Measurements from ENCODE around the gene ERVK3-1. TPM values are rescaled to one million over a fixed set of nuclear protein-coding genes. Genes with fewer than 3 reads are reported as not detected.

The ERVK3-1 gene
- polyA plus RNA-seq, 3 donors: 34.6 to 61.5 (median 38.8) TPM

- Histone ChIP-seq H3K27ac (ENCODE audit: low read depth in 1 of 2, low read length in 2 of 2) (no peak overlapping the region), H3K4me3 (replicated peaks in 1 of 3; ENCODE audit: low read depth in 2 of 3, low read length in 3 of 3) (no peak overlapping the region), H3K9me3 (replicated peaks in 1 of 2; ENCODE audit: control insufficient read depth in 1 of 2, insufficient read depth in 1 of 2, low read length in 2 of 2) (peaks cover 12 to 26% of the 10 kb centered on the region in 2 donors), H3K36me3 (replicated peaks in 1 of 2; ENCODE audit: control insufficient read depth in 1 of 2, insufficient read depth in 2 of 2, low read length in 2 of 2) (peaks cover 10 to 35% of the 10 kb centered on the region in 2 donors), H2AFZ (ENCODE audit: insufficient read depth, low read depth, low read length, poor library complexity, severe bottlenecking) (no peak overlapping the region), H4K20me1 (ENCODE audit: insufficient read depth, low read length) (no peaks in the 10 kb centered on the region), H3K79me2 (ENCODE audit: insufficient read depth, low read length) (no peaks in the 10 kb centered on the region), H3K4me2 (replicated peaks; ENCODE audit: extremely low read depth, low read length, poor library complexity, severe bottlenecking) (no peak overlapping the region), H3K27me3 (ENCODE audit: control insufficient read depth in 2 of 2, insufficient read depth in 2 of 2, low read length in 2 of 2) (no peaks in the 10 kb centered on the region), H3K9ac (ENCODE audit: insufficient read depth, low read length, poor library complexity, severe bottlenecking) (no peak overlapping the region), H3K4me1 (ENCODE audit: control insufficient read depth in 1 of 2, insufficient read depth in 2 of 2, low read length in 2 of 2) (no peaks in the 10 kb centered on the region)
- WGBS (ENCODE audit: insufficient coverage): 86% methylated on average over 1 of the region's 7 CpGs
- TF ChIP-seq CTCF (IDR thresholded peaks at IDR 0.05): no peak
- peaks cover 23 to 37% of the 10 kb centered on the region in 2 donors for H3K36me3 Mint-ChIP-seq
- peaks cover 9 to 22% (median 14%) of the 10 kb centered on the region in 7 donors for H3K9me3 Mint-ChIP-seq
- H3K27ac Mint-ChIP-seq: no peak overlapping the region
- H3K4me3 Mint-ChIP-seq: no peak overlapping the region
- intact Hi-C loops (cut with micrococcal nuclease): no loop called here
- H3K4me1 Mint-ChIP-seq: no peaks in the 10 kb centered on the region
- DNase-seq: no peak
- H3K27me3 Mint-ChIP-seq (ENCODE audit: low read depth in 3 of 3): peaks cover 0 to 5% (median 0%) of the 10 kb centered on the region in 3 donors
Observed at GRCh38 chr19:58317476-58318072, 12.4 kb downstream of the ERVK3-1 start.

- WGBS (ENCODE audit: insufficient coverage): 100% methylated on average over 1 of the region's 4 CpGs
- H3K4me1 ChIP-seq (ENCODE audit: control insufficient read depth in 1 of 2, insufficient read depth in 2 of 2, low read length in 2 of 2): no peaks in the 10 kb centered on the region
- Mint-ChIP-seq H3K27ac (peak overlapping the region in 1 of 7 donors; percentile 32), H3K9me3 (peaks cover 3 to 14% (median 10%) of the 10 kb centered on the region in 7 donors), H3K27me3 (ENCODE audit: low read depth in 3 of 3) (peaks cover 0 to 5% (median 0%) of the 10 kb centered on the region in 3 donors), H3K4me1 (no peaks in the 10 kb centered on the region), H3K4me3 (no peak overlapping the region), H3K36me3 (peaks cover 22 to 32% of the 10 kb centered on the region in 2 donors)
- TF ChIP-seq CTCF (IDR thresholded peaks at IDR 0.05): no peak
- no peak overlapping the region for H3K27ac ChIP-seq (ENCODE audit: low read depth in 1 of 2, low read length in 2 of 2)
- peaks cover 3 to 28% of the 10 kb centered on the region in 2 donors for H3K36me3 ChIP-seq (replicated peaks in 1 of 2; ENCODE audit: control insufficient read depth in 1 of 2, insufficient read depth in 2 of 2, low read length in 2 of 2)
- intact Hi-C loops (cut with micrococcal nuclease): no loop called here
- no peak overlapping the region for H2AFZ ChIP-seq (ENCODE audit: insufficient read depth, low read depth, low read length, poor library complexity, severe bottlenecking)
- no peak for DNase-seq
- H4K20me1 ChIP-seq (ENCODE audit: insufficient read depth, low read length): no peaks in the 10 kb centered on the region
- peaks cover 5 to 18% of the 10 kb centered on the region in 2 donors for H3K9me3 ChIP-seq (replicated peaks in 1 of 2; ENCODE audit: control insufficient read depth in 1 of 2, insufficient read depth in 1 of 2, low read length in 2 of 2)
- H3K27me3 ChIP-seq (ENCODE audit: control insufficient read depth in 2 of 2, insufficient read depth in 2 of 2, low read length in 2 of 2): no peaks in the 10 kb centered on the region
- no peak overlapping the region for H3K9ac ChIP-seq (ENCODE audit: insufficient read depth, low read length, poor library complexity, severe bottlenecking)
- H3K4me3 ChIP-seq (replicated peaks in 1 of 3; ENCODE audit: low read depth in 2 of 3, low read length in 3 of 3): no peak overlapping the region
- H3K79me2 ChIP-seq (ENCODE audit: insufficient read depth, low read length): no peaks in the 10 kb centered on the region
- H3K4me2 ChIP-seq (replicated peaks; ENCODE audit: extremely low read depth, low read length, poor library complexity, severe bottlenecking): no peak overlapping the region
Observed at GRCh38 chr19:58318297-58318696, 13.1 kb downstream of the ERVK3-1 start.

All from CD14-positive monocyte (primary cell).